B cell (primary cell): Measurements from ENCODE around the gene ESR2. TPM values are rescaled to one million over a fixed set of nuclear protein-coding genes. Genes with fewer than 3 reads are reported as not detected.
A peak's percentile ranks its signal among the peaks of the same experiment; 100 is the strongest.

ENCODE experiments used
- ATAC-seq: fragments of 200-7000 bp; cut with Tn5 transposase; one replicate; pipeline ENCODE4 v1.10.0; 2021; ENCODE audit warnings: low read depth, mild to moderate bottlenecking, moderate number of reproducible peaks, moderate library complexity
- CTCF ChIA-PET: fragments of 350-600 bp; sonication (Branson Sonifier 250); formaldehyde crosslinking; loops from one replicate; lab custom pipeline; 2021; ENCODE audit warnings: antibody characterized with exemption, inconsistent platforms; lab: Charles Lee
- POLR2A ChIA-PET: fragments of 350-600 bp; sonication (Branson Sonifier 250); formaldehyde crosslinking; loops from one replicate; lab custom pipeline; 2021; ENCODE audit warnings: antibody characterized with exemption; lab: Charles Lee
- DNase-seq: peaks from one replicate; pipeline ENCODE4 v3.0.0; 2013
- H2AFZ ChIP-seq: 2 replicates; pipeline ENCODE4 v1.6.1; 2012; ENCODE audit warnings: mild to moderate bottlenecking, low read depth, low read length; ENCODE audit not compliant: insufficient read depth, poor library complexity, severe bottlenecking
- H3K27ac ChIP-seq, 2 donors: 1 replicate in 1 of 2; 2 replicates in 1 of 2; pipeline ENCODE4 v1.5.1; 2012 to 2013; ENCODE audit warnings: low read length in 2 of 2, mild to moderate bottlenecking in 2 of 2, moderate library complexity in 1 of 2
- H3K27me3 ChIP-seq, 4 experiments: fragments of 200-600 bp in 1 of 4; sonication (generic) in 1 of 4; replicated peaks in 1 of 4; 1 replicate in 2 of 4; 2 replicates in 2 of 4; pipeline versions ENCODE4 v1.6.1 to v1.7.0; 2013 to 2016; ENCODE audit warnings: low read length in 3 of 4, mild to moderate bottlenecking in 2 of 4, mixed read lengths in 1 of 4, moderate library complexity in 1 of 4; ENCODE audit not compliant: insufficient read depth in 4 of 4, control insufficient read depth in 3 of 4; ENCODE audit errors: control extremely low read depth in 1 of 4
- H3K36me3 ChIP-seq, 2 experiments: replicated peaks in 1 of 2; 1 replicate in 1 of 2; 2 replicates in 1 of 2; pipeline versions ENCODE4 v1.6.1 to v1.7.1; 2013; ENCODE audit warnings: low read length in 1 of 2; ENCODE audit not compliant: insufficient read depth in 2 of 2, control insufficient read depth in 1 of 2; ENCODE audit errors: control extremely low read depth in 1 of 2, extremely low read depth in 1 of 2
- H3K4me1 ChIP-seq, 2 donors: fragments of 200-600 bp in 1 of 2; sonication (generic) in 1 of 2; 1 replicate in 1 of 2; 2 replicates in 1 of 2; pipeline versions ENCODE4 v1.5.1 to v1.6.1; 2013 to 2017; ENCODE audit warnings: low read length in 2 of 2; ENCODE audit not compliant: control insufficient read depth in 2 of 2, insufficient read depth in 2 of 2
- H3K4me2 ChIP-seq: replicated peaks from 2 replicates; pipeline ENCODE3; 2012; ENCODE audit warnings: mild to moderate bottlenecking, low read depth, low read length; ENCODE audit not compliant: poor library complexity, severe bottlenecking
- H3K4me3 ChIP-seq, 5 experiments: fragments of 200-600 bp in 1 of 5; sonication (generic) in 1 of 5; 1 replicate in 3 of 5; 2 replicates in 2 of 5; pipeline versions ENCODE4 v1.5.1 to v1.7.0; 2011 to 2016; ENCODE audit warnings: low read length in 4 of 5, mild to moderate bottlenecking in 4 of 5, low read depth in 2 of 5, control low read depth in 1 of 5, moderate library complexity in 1 of 5; ENCODE audit not compliant: insufficient read depth in 1 of 5; ENCODE audit errors: control extremely low read depth in 1 of 5, extremely low read depth in 1 of 5
- H3K79me2 ChIP-seq: fragments of 200-600 bp; sonication (generic); one replicate; pipeline ENCODE4 v1.6.0; 2016; ENCODE audit warnings: low read length; ENCODE audit not compliant: control insufficient read depth, insufficient read depth
- H3K9ac ChIP-seq: fragments of 200-600 bp; sonication (generic); 2 replicates; pipeline ENCODE4 v1.6.1; 2017; ENCODE audit warnings: mild to moderate bottlenecking, low read length, moderate library complexity
- H3K9me3 ChIP-seq, 3 donors: one replicate each; pipeline versions ENCODE4 v1.6.1 to v1.7.1; 2013; ENCODE audit warnings: low read length in 2 of 3; ENCODE audit not compliant: control insufficient read depth in 2 of 3, insufficient read depth in 1 of 3; ENCODE audit errors: control extremely low read depth in 1 of 3
- H4K20me1 ChIP-seq: 2 replicates; pipeline ENCODE4 v1.6.0; 2012; ENCODE audit warnings: mild to moderate bottlenecking, low read length; ENCODE audit not compliant: insufficient read depth, control insufficient read depth, poor library complexity, severe bottlenecking
- H3K27ac Mint-ChIP-seq: one replicate; pipeline ENCODE4 v1.8.0; 2021; ENCODE audit warnings: mixed read lengths
- H3K27me3 Mint-ChIP-seq: one replicate; pipeline ENCODE4 v1.8.0; 2021; ENCODE audit warnings: mixed read lengths
- H3K4me1 Mint-ChIP-seq: one replicate; pipeline ENCODE4 v1.8.0; 2021; ENCODE audit warnings: mixed read lengths
- H3K4me3 Mint-ChIP-seq: one replicate; pipeline ENCODE4 v1.8.0; 2021; ENCODE audit warnings: mixed read lengths
- H3K9me3 Mint-ChIP-seq: one replicate; pipeline ENCODE4 v1.8.0; 2022; ENCODE audit warnings: mixed read lengths; ENCODE audit not compliant: insufficient read depth
- EZH2 ChIP-seq: IDR thresholded peaks from 2 replicates; pipeline ENCODE4 v1.6.1; 2012; ENCODE audit warnings: borderline replicate concordance, low read depth, mild to moderate bottlenecking, moderate library complexity, low read length; ENCODE audit not compliant: insufficient read depth, poor library complexity, severe bottlenecking
- WGBS: methylation state at CpG from one replicate; pipeline ENCODE4 v1.1.5; 2013; ENCODE audit warnings: missing lambda C conversion rate; ENCODE audit not compliant: insufficient coverage; 5-methylcytosine and 5-hydroxymethylcytosine counted together
- intact Hi-C: fragments of 100-400 bp; cut with micrococcal nuclease; formaldehyde crosslinking; loops from one replicate; pipeline ENCODE4 v1.10.0; 2022
- polyA plus RNA-seq: library from polyadenylated mRNA; depleted of rRNA; stranded (reverse); fragments of >200 nt; gene quantifications from 2 replicates; pipeline ENCODE4 v1.2.3, GENCODE V29; 2012
- total RNA-seq, 2 donors: library from RNA; stranded (reverse); fragments of 120-200 nt in 1 of 2; gene quantifications; 1 replicate in 1 of 2; 2 replicates in 1 of 2; pipeline versions ENCODE4 v1.2.3 to v1.2.4, GENCODE V29; 2013 to 2022
- TF ChIP-seq, protein P1 (sequence below): fragments of 200-600 bp; IDR thresholded peaks from one replicate; pipeline ENCODE4 v1.8.0; 2022; ENCODE audit warnings: antibody characterized with exemption, mild to moderate bottlenecking

The ESR2 gene
- total and polyA plus RNA-seq, 2 donors (not counting 1 experiment from before 2014, with no cell fraction given): 5.4 to 87.8 TPM

DNA sequence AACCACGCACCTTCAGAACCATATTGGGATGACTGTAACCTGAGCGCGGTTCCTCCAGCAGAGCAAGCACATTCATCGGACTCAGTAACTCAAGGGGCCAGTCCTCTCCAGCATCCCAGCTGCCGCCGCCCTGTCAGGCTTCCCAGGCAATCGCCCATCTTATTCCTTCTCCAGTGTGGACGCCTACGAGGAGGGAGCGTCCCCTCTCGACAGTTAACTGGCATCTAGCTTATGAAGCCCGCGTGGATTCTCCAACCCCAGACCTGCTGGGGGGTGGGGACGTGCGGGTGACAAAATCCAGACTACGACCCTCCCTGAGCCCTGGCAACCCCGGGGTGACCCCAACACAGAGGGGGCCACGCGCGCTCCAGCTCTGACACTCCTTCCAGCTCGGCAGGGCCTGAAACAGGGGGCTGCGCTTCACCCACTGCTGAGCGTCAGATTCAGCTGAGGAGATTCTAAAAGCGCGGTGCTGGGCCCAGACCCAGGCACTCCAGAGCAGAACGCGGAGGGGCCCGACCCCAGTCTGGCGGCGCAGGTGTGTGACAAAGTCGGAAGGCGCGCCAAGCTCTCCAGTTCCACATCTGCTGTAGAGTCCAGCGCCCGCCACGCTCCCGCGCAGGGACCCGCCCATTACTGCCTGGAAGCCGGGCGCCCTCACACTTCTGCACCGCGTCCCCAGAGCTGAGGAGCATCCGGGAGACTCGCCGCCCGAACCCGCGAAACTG is 43.9 kb upstream of the ESR2 start:
- Histone ChIP-seq H3K27ac (peak overlapping the region; percentile 69 to 82), H4K20me1 (no peaks in the 10 kb centered on the region), H2AFZ (peak overlapping the region; percentile 88), H3K36me3 (no peaks in the 10 kb centered on the region), H3K4me3 (peak overlapping the region; percentile 28 to 90 (median 80)), H3K79me2 (no peaks in the 10 kb centered on the region), H3K27me3 (no peaks in the 10 kb centered on the region), H3K4me1 (peaks cover 14 to 17% of the 10 kb centered on the region in 2 donors), H3K9me3 (peaks cover 0 to 10% (median 9%) of the 10 kb centered on the region in 3 donors), H3K4me2 (peak overlapping the region; percentile 80), H3K9ac (peak overlapping the region; percentile 93)
- POLR2A ChIA-PET: interaction anchor here (1.0 to 1.9 kb wide), 4 partner anchors 50 to 795 kb away, joined by 3 to 10 read pairs (median 8); partner anchors contain the start of genes MTHFD1, PPP2R5E and ZBTB1
- peak overlapping the region; percentile 90 for H3K27ac Mint-ChIP-seq
- intact Hi-C loops: loop anchor here (1.0 to 5.0 kb wide), 7 partner anchors 50 to 795 kb away; partner anchors contain the start of genes AKAP5, HSPA2, MTHFD1 and PPP2R5E
- TF ChIP-seq EZH2: no peak
- TF ChIP-seq, protein P1, sequence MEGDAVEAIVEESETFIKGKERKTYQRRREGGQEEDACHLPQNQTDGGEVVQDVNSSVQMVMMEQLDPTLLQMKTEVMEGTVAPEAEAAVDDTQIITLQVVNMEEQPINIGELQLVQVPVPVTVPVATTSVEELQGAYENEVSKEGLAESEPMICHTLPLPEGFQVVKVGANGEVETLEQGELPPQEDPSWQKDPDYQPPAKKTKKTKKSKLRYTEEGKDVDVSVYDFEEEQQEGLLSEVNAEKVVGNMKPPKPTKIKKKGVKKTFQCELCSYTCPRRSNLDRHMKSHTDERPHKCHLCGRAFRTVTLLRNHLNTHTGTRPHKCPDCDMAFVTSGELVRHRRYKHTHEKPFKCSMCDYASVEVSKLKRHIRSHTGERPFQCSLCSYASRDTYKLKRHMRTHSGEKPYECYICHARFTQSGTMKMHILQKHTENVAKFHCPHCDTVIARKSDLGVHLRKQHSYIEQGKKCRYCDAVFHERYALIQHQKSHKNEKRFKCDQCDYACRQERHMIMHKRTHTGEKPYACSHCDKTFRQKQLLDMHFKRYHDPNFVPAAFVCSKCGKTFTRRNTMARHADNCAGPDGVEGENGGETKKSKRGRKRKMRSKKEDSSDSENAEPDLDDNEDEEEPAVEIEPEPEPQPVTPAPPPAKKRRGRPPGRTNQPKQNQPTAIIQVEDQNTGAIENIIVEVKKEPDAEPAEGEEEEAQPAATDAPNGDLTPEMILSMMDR: no peak
- ATAC-seq (peak; percentile 62), DNase-seq (peak; percentile 81)
- H3K27me3 Mint-ChIP-seq: no peaks in the 10 kb centered on the region
- CTCF ChIA-PET: interaction anchor here (0.8 to 2.5 kb wide), 8 partner anchors 44 to 298 kb away, joined by 3 to 12 read pairs (median 3); partner anchors contain the start of gene ESR2
- peak overlapping the region; percentile 90 for H3K4me3 Mint-ChIP-seq
- H3K4me1 Mint-ChIP-seq: peaks cover 23% of the 10 kb centered on the region
- under 1% methylated on average over 41 of the region's 49 CpGs for WGBS
- peaks cover 9% of the 10 kb centered on the region for H3K9me3 Mint-ChIP-seq

DNA sequence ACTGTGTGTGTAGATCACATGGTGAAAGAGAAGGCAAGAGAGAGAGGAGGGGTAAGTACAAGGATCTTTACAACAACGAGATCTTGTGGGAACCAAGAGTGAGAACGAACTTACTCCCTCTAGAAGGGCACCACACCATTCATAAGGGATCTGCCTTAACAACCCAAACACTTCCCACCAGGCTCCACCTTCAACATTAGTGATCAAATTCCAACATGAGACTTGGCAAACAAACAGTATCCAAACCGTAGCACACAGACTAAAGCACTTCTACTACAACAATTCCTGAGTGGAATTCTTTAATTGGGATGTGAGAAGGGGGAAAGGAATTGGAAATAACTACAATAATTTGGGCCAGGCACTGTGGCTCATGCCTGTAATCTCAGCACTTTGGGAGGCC is 35.0 kb upstream of the ESR2 start:
- H3K4me3 Mint-ChIP-seq: no peak overlapping the region
- no peaks in the 10 kb centered on the region for H3K36me3 ChIP-seq
- TF ChIP-seq EZH2: no peak
- TF ChIP-seq, protein P1: no peak
- ATAC-seq: no peak
- no peak overlapping the region for H3K27ac Mint-ChIP-seq
- no peaks in the 10 kb centered on the region for H3K27me3 ChIP-seq
- no peak overlapping the region for H3K27ac ChIP-seq
- H3K9me3 ChIP-seq: no peaks in the 10 kb centered on the region
- no peak overlapping the region for H3K4me3 ChIP-seq
- H3K9ac ChIP-seq: no peak overlapping the region
- no peak for DNase-seq
- no CpG with 5 or more reads among the region's 3 CpGs for WGBS
- no peak overlapping the region for H3K4me2 ChIP-seq
- H3K4me1 ChIP-seq: no peaks in the 10 kb centered on the region
- intact Hi-C loops: no loop called here
- POLR2A ChIA-PET: no interaction called here
- H4K20me1 ChIP-seq: no peaks in the 10 kb centered on the region
- CTCF ChIA-PET: interaction anchor here (0.9 kb wide), 1 partner anchor 13 kb away, joined by 3 read pairs; no protein-coding TSS in a partner anchor
- H3K79me2 ChIP-seq: no peaks in the 10 kb centered on the region
- H2AFZ ChIP-seq: no peak overlapping the region
- H3K9me3 Mint-ChIP-seq: no peaks in the 10 kb centered on the region
- no peaks in the 10 kb centered on the region for H3K27me3 Mint-ChIP-seq
- no peaks in the 10 kb centered on the region for H3K4me1 Mint-ChIP-seq
